Neutrophil (primary cell): ENCODE data around the gene MAPK4.

Source experiments
- H3K27ac ChIP-seq: fragments of 200-600 bp; sonication (generic); 2 replicates; pipeline ENCODE4 v1.5.1; 2016; ENCODE audit warnings: mild to moderate bottlenecking, moderate library complexity
- H3K27me3 ChIP-seq: fragments of 200-600 bp; sonication (generic); 2 replicates; pipeline ENCODE4 v1.6.0; 2016; ENCODE audit warnings: mild to moderate bottlenecking
- H3K36me3 ChIP-seq: fragments of 200-600 bp; sonication (generic); 2 replicates; pipeline ENCODE4 v1.5.1; 2017
- H3K4me1 ChIP-seq, 2 experiments: fragments of 200-600 bp in 1 of 2; sonication (generic) in 1 of 2; 1 replicate in 1 of 2; 2 replicates in 1 of 2; pipeline versions ENCODE4 v1.5.1 to v1.6.1; 2013 to 2016; ENCODE audit warnings: low read depth in 1 of 2, low read length in 1 of 2, mild to moderate bottlenecking in 1 of 2, moderate library complexity in 1 of 2; ENCODE audit not compliant: control insufficient read depth in 1 of 2, insufficient read depth in 1 of 2
- H3K4me3 ChIP-seq, 2 experiments: fragments of 200-600 bp in 1 of 2; sonication (generic) in 1 of 2; 1 replicate in 1 of 2; 2 replicates in 1 of 2; pipeline ENCODE4 v1.5.1; 2013 to 2016; ENCODE audit warnings: low read depth in 1 of 2, low read length in 1 of 2, mild to moderate bottlenecking in 1 of 2, moderate library complexity in 1 of 2
- H3K9me3 ChIP-seq: fragments of 200-600 bp; sonication (generic); 2 replicates; pipeline ENCODE4 v1.5.1; 2016
- TF ChIP-seq, protein P1 (sequence below): fragments of 200-600 bp; sonication (generic); IDR thresholded peaks from 2 replicates; pipeline ENCODE4 v1.5.1; 2016; ENCODE audit warnings: antibody characterized with exemption

MAPK4 gene

GRCh38 chr18:50674307-50674980 lies 114.6 kb downstream of the MAPK4 start:
- TF ChIP-seq, protein P1, sequence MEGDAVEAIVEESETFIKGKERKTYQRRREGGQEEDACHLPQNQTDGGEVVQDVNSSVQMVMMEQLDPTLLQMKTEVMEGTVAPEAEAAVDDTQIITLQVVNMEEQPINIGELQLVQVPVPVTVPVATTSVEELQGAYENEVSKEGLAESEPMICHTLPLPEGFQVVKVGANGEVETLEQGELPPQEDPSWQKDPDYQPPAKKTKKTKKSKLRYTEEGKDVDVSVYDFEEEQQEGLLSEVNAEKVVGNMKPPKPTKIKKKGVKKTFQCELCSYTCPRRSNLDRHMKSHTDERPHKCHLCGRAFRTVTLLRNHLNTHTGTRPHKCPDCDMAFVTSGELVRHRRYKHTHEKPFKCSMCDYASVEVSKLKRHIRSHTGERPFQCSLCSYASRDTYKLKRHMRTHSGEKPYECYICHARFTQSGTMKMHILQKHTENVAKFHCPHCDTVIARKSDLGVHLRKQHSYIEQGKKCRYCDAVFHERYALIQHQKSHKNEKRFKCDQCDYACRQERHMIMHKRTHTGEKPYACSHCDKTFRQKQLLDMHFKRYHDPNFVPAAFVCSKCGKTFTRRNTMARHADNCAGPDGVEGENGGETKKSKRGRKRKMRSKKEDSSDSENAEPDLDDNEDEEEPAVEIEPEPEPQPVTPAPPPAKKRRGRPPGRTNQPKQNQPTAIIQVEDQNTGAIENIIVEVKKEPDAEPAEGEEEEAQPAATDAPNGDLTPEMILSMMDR, result no peak
- no peaks in the 10 kb centered on the region for H3K9me3 ChIP-seq
- H3K27me3 ChIP-seq, result no peaks in the 10 kb centered on the region
- no peaks in the 10 kb centered on the region for H3K4me1 ChIP-seq
- no peak overlapping the region for H3K27ac ChIP-seq
- no peak overlapping the region for H3K4me3 ChIP-seq
- no peaks in the 10 kb centered on the region for H3K36me3 ChIP-seq

- no peak overlapping the region for H3K27ac ChIP-seq
- no peaks in the 10 kb centered on the region for H3K36me3 ChIP-seq
- no peaks in the 10 kb centered on the region for H3K4me1 ChIP-seq
- no peak overlapping the region for H3K4me3 ChIP-seq
- H3K27me3 ChIP-seq, result no peaks in the 10 kb centered on the region
- no peaks in the 10 kb centered on the region for H3K9me3 ChIP-seq
- TF ChIP-seq, protein P1, result no peak
Observed at GRCh38 chr18:50675043-50675442, 115.2 kb downstream of the MAPK4 start.

GRCh38 chr18:50678651-50679050 lies 118.8 kb downstream of the MAPK4 start:
- Histone ChIP-seq H3K9me3 (no peaks in the 10 kb centered on the region), H3K27ac (no peak overlapping the region), H3K4me1 (no peaks in the 10 kb centered on the region), H3K27me3 (no peaks in the 10 kb centered on the region), H3K4me3 (no peak overlapping the region), H3K36me3 (no peaks in the 10 kb centered on the region)
- TF ChIP-seq, protein P1, result no peak

DNA sequence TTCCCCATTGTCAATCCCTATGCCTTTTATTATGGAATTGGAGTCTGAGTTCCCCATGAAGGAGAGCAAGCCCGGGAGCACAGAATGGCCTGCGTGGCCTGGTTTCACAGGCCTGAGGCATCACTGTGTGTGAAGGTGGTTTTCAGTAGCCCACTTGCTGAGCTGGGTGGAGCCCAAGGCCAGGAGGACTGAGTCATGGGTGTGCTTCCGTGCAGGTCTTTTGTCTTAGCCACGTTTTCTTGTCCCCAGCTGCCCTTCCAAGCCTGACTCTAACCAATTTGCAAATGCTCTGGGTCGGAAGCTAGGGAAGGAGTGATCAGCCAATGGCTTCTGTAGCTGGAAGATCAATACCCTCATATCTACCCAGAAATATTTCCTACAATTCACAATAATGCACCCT lies 119.2 kb downstream of the MAPK4 start:
- Histone ChIP-seq H3K9me3 (no peaks in the 10 kb centered on the region), H3K27ac (no peak overlapping the region), H3K4me1 (no peaks in the 10 kb centered on the region), H3K27me3 (no peaks in the 10 kb centered on the region), H3K4me3 (no peak overlapping the region), H3K36me3 (no peaks in the 10 kb centered on the region)
- TF ChIP-seq, protein P1, result no peak

- Histone ChIP-seq H3K27ac (no peak overlapping the region), H3K27me3 (no peaks in the 10 kb centered on the region), H3K4me1 (no peaks in the 10 kb centered on the region), H3K9me3 (no peaks in the 10 kb centered on the region), H3K4me3 (no peak overlapping the region), H3K36me3 (no peaks in the 10 kb centered on the region)
- TF ChIP-seq, protein P1, result no peak
Observed at GRCh38 chr18:50679656-50680055, 119.8 kb downstream of the MAPK4 start.
